Measurements from ENCODE around the gene FABP2.
"Not testable (repeated sequence)": the region's sequence is repeated elsewhere in the genome, so short reads cannot be mapped to it uniquely, and the experiment has no call there.

The FABP2 gene

GRCh38 chr4:119307606-119308005 lies 14.3 kb downstream of the FABP2 start:
- DNase-seq: no peak

GRCh38 chr4:119304431-119304830 lies 17.5 kb downstream of the FABP2 start:
- DNase-seq: no peak

GRCh38 chr4:119303587-119304305 lies 18.2 kb downstream of the FABP2 start:
- DNase-seq: no peak

GRCh38 chr4:119302073-119302832 lies 19.7 kb downstream of the FABP2 start:
- DNase-seq: no peak

GRCh38 chr4:119300101-119300978 lies 21.6 kb downstream of the FABP2 start:
- peak; percentile 93 to 95 for DNase-seq

GRCh38 chr4:119299741-119300100 lies 22.2 kb downstream of the FABP2 start:
- no peak for DNase-seq

- no peak for DNase-seq
These were observed 22.7 kb downstream of the FABP2 start for GRCh38 chr4:119299260-119299671.

GRCh38 chr4:119297795-119298194 lies 24.1 kb downstream of the FABP2 start:
- no peak for DNase-seq

- no peak for DNase-seq
These were observed 25.6 kb downstream of the FABP2 start for GRCh38 chr4:119296356-119296755.

GRCh38 chr4:119290598-119290997 lies 31.3 kb downstream of the FABP2 start:
- DNase-seq: no peak

- no peak for DNase-seq
These were observed 32.6 kb downstream of the FABP2 start for GRCh38 chr4:119289313-119289712.

GRCh38 chr4:119286377-119287002 lies 35.4 kb downstream of the FABP2 start:
- no peak for DNase-seq

GRCh38 chr4:119284876-119285780 lies 36.8 kb downstream of the FABP2 start:
- DNase-seq: no peak

GRCh38 chr4:119281393-119281792 lies 40.5 kb downstream of the FABP2 start:
- DNase-seq: no peak

GRCh38 chr4:119279945-119280344 lies 42.0 kb downstream of the FABP2 start:
- DNase-seq: not testable (repeated sequence)

GRCh38 chr4:119279541-119279940 lies 42.4 kb downstream of the FABP2 start:
- not testable (repeated sequence) for DNase-seq

- DNase-seq: no peak
These were observed 50.4 kb downstream of the FABP2 start for GRCh38 chr4:119271361-119272085.

GRCh38 chr4:119268466-119268865 lies 53.5 kb downstream of the FABP2 start:
- no peak for DNase-seq

Data from activated T-cell treated with anti-CD3 and anti-CD28 coated beads, Interleukin-2, amount 50 U/mL, for 48 hours (primary cell).